GM12878 (cell line): Measurements from ENCODE around the gene EBP. TPM values are rescaled to one million over a fixed set of nuclear protein-coding genes. Genes with fewer than 3 reads are reported as not detected.

Experiments
- CREB1 ChIP-seq: IDR thresholded peaks from 2 replicates; pipeline ENCODE4 v1.6.1; 2012; ENCODE audit warnings: low read depth, mild to moderate bottlenecking, inconsistent platforms
- CREM ChIP-seq: IDR thresholded peaks from 2 replicates; pipeline ENCODE4 v1.6.1; 2014; ENCODE audit warnings: antibody characterized with exemption, low read depth
- GABPA ChIP-seq: IDR thresholded peaks from 2 replicates; pipeline ENCODE4 v1.6.1; 2014; ENCODE audit warnings: antibody characterized with exemption, low read depth, mild to moderate bottlenecking, inconsistent platforms
- JUND ChIP-seq: IDR thresholded peaks from 2 replicates; pipeline ENCODE4 v1.6.1; 2012; ENCODE audit warnings: low read depth, mild to moderate bottlenecking, low read length, improper control_type of control experiment, moderate library complexity
- NFYB ChIP-seq: IDR thresholded peaks from 2 replicates; pipeline ENCODE4 v1.6.1; 2011; ENCODE audit warnings: low read depth, mild to moderate bottlenecking, low read length, improper control_type of control experiment, moderate library complexity; ENCODE audit not compliant: insufficient read depth
- RBBP5 ChIP-seq: fragments of 200-600 bp; sonication (generic); conservative IDR thresholded peaks from 2 replicates; pipeline ENCODE4 v1.6.1; 2016
- SMC3 ChIP-seq: IDR thresholded peaks from 2 replicates; pipeline ENCODE4 v1.6.1; 2011; ENCODE audit warnings: low read length, improper control_type of control experiment, borderline replicate concordance
- TARDBP ChIP-seq: IDR thresholded peaks from 2 replicates; pipeline ENCODE4 v1.6.1; 2016; ENCODE audit warnings: borderline replicate concordance
- ZNF24 ChIP-seq: fragments of 450-650 bp; IDR thresholded peaks from 2 replicates; pipeline ENCODE4 v1.6.1; 2017; ENCODE audit warnings: antibody characterized with exemption, mild to moderate bottlenecking
- ZZZ3 ChIP-seq: IDR thresholded peaks from 2 replicates; pipeline ENCODE4 v1.6.1; 2011; ENCODE audit warnings: low read depth; ENCODE audit not compliant: control insufficient read depth, insufficient read length
- polyA plus RNA-seq, 11 experiments: library from polyadenylated mRNA; depleted of rRNA in 4 of 11; unstranded in 6 of 11; stranded (reverse) in 5 of 11; fragments of >200 nt; fragmentation: Nextera tagmentation in 4 of 11; fragmentation: Illumina TruSeq in 1 of 11; extraction: Ambion mirVana in 4 of 11; extraction: Trizol in 1 of 11; gene quantifications; 1 replicate in 1 of 11; 2 replicates in 10 of 11; pipeline versions ENCODE4 v1.2.1 to v1.2.3, GENCODE V29; 2011 to 2016; ENCODE audit warnings: inconsistent platforms in 2 of 11, missing spikeins in 2 of 11, low read depth in 1 of 11
- total RNA-seq, 4 experiments: library from RNA; depleted of rRNA in 3 of 4; stranded (reverse); fragments of >200 nt in 3 of 4; fragmentation: Illumina TruSeq in 1 of 4; extraction: Trizol in 1 of 4; gene quantifications; 2 replicates each; pipeline versions ENCODE4 v1.2.1 to v1.2.3, GENCODE V29; 2013 to 2021
- TF ChIP-seq, protein P1 (sequence below): fragments of 450-650 bp; IDR thresholded peaks from 2 replicates; pipeline ENCODE4 v1.6.1; 2016; ENCODE audit warnings: mild to moderate bottlenecking
- TF ChIP-seq, protein P2 (sequence below): IDR thresholded peaks from 2 replicates; pipeline ENCODE4 v1.6.1; 2011; ENCODE audit warnings: borderline replicate concordance, low read depth, mild to moderate bottlenecking, moderate library complexity, low read length; ENCODE audit not compliant: insufficient read depth, poor library complexity, severe bottlenecking
- TF ChIP-seq, protein P3 (sequence below): fragments of 450-650 bp; IDR thresholded peaks from 2 replicates; pipeline ENCODE4 v1.6.1; 2017; ENCODE audit warnings: mild to moderate bottlenecking, moderate library complexity
- TF ChIP-seq, protein P4 (sequence below): fragments of 450-650 bp; formaldehyde crosslinking; IDR thresholded peaks from 2 replicates; pipeline ENCODE4 v1.4.0; 2020; ENCODE audit warnings: mild to moderate bottlenecking, moderate library complexity
- TF ChIP-seq, protein P5 (sequence below): IDR thresholded peaks from 2 replicates; pipeline ENCODE4 v1.6.1; 2012; ENCODE audit warnings: low read depth, low read length, improper control_type of control experiment
- TF ChIP-seq, protein P6 (sequence below): IDR thresholded peaks from 2 replicates; pipeline ENCODE4 v1.6.1; 2011; ENCODE audit warnings: low read depth, low read length, improper control_type of control experiment, borderline replicate concordance

The EBP gene
- total and polyA plus RNA-seq, 10 of the 15 experiments (the other 5 are each of a cell fraction or from before 2014, with no cell fraction given), result 125 to 628 (median 180) TPM

DNA sequence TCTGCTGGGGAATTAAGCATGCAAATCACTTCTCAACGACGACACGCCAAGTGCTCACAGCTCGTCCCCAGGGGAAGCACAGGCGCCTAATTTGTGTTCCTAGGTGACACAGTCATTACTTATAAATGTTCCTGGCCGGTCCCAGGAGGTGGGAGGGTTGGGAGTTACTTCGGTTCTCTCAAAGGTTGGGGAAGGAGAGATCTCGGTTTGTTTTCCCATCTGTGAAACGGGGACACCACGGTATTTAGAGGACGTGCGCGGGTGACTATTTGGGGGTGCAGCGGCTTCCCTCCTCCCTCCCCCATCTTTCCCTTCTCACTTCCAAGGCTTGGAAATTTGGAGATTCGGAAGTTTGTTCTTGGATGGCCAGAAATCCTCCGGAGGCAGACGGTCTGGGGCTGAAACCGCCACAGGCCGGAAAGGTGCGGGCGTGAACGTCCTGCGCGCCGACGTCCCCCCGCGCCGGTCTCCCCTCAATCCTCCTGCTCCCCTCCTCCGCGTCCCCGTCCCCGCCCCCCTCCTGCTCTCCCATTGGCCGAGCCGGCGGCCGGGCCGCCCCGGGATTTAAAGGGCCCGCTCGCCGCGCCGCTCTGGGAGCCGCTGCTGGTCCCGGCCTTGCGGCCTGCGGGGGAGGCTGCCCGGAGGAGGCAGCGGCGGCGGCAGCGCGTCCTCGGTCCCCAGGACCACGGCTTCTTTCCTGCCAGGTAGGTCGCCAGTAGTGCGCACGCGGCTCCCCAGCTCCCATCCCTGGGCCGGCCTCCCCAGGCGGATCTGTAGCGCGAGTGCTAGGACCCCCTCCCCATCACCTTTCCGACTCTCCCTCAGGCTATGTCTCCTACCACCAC lies 13.0 kb upstream of the EBP start, which contains the start of gene PORCN (continued):
- TF ChIP-seq ZZZ3 (no peak), SMC3 (no peak), JUND (no peak), GABPA (0 out of 2 replicates have a peak, but pooled peaks have one; percentile 48), RBBP5 (no peak), CREB1 (peak; percentile 36; the same call in 1 of the 2 replicates), ZNF24 (no peak), NFYB (peak; percentile 28; the same call in 1 of the 2 replicates), TARDBP (no peak), CREM (no peak)
- TF ChIP-seq, protein P1, sequence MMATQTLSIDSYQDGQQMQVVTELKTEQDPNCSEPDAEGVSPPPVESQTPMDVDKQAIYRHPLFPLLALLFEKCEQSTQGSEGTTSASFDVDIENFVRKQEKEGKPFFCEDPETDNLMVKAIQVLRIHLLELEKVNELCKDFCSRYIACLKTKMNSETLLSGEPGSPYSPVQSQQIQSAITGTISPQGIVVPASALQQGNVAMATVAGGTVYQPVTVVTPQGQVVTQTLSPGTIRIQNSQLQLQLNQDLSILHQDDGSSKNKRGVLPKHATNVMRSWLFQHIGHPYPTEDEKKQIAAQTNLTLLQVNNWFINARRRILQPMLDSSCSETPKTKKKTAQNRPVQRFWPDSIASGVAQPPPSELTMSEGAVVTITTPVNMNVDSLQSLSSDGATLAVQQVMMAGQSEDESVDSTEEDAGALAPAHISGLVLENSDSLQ, result 0 out of 2 replicates have a peak, but pooled peaks have one; percentile 9
- TF ChIP-seq, protein P2, sequence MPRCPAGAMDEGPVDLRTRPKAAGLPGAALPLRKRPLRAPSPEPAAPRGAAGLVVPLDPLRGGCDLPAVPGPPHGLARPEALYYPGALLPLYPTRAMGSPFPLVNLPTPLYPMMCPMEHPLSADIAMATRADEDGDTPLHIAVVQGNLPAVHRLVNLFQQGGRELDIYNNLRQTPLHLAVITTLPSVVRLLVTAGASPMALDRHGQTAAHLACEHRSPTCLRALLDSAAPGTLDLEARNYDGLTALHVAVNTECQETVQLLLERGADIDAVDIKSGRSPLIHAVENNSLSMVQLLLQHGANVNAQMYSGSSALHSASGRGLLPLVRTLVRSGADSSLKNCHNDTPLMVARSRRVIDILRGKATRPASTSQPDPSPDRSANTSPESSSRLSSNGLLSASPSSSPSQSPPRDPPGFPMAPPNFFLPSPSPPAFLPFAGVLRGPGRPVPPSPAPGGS, result no peak
- TF ChIP-seq, protein P3, sequence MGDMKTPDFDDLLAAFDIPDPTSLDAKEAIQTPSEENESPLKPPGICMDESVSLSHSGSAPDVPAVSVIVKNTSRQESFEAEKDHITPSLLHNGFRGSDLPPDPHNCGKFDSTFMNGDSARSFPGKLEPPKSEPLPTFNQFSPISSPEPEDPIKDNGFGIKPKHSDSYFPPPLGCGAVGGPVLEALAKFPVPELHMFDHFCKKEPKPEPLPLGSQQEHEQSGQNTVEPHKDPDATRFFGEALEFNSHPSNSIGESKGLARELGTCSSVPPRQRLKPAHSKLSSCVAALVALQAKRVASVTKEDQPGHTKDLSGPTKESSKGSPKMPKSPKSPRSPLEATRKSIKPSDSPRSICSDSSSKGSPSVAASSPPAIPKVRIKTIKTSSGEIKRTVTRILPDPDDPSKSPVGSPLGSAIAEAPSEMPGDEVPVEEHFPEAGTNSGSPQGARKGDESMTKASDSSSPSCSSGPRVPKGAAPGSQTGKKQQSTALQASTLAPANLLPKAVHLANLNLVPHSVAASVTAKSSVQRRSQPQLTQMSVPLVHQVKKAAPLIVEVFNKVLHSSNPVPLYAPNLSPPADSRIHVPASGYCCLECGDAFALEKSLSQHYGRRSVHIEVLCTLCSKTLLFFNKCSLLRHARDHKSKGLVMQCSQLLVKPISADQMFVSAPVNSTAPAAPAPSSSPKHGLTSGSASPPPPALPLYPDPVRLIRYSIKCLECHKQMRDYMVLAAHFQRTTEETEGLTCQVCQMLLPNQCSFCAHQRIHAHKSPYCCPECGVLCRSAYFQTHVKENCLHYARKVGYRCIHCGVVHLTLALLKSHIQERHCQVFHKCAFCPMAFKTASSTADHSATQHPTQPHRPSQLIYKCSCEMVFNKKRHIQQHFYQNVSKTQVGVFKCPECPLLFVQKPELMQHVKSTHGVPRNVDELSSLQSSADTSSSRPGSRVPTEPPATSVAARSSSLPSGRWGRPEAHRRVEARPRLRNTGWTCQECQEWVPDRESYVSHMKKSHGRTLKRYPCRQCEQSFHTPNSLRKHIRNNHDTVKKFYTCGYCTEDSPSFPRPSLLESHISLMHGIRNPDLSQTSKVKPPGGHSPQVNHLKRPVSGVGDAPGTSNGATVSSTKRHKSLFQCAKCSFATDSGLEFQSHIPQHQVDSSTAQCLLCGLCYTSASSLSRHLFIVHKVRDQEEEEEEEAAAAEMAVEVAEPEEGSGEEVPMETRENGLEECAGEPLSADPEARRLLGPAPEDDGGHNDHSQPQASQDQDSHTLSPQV, result no peak
- TF ChIP-seq, protein P4, sequence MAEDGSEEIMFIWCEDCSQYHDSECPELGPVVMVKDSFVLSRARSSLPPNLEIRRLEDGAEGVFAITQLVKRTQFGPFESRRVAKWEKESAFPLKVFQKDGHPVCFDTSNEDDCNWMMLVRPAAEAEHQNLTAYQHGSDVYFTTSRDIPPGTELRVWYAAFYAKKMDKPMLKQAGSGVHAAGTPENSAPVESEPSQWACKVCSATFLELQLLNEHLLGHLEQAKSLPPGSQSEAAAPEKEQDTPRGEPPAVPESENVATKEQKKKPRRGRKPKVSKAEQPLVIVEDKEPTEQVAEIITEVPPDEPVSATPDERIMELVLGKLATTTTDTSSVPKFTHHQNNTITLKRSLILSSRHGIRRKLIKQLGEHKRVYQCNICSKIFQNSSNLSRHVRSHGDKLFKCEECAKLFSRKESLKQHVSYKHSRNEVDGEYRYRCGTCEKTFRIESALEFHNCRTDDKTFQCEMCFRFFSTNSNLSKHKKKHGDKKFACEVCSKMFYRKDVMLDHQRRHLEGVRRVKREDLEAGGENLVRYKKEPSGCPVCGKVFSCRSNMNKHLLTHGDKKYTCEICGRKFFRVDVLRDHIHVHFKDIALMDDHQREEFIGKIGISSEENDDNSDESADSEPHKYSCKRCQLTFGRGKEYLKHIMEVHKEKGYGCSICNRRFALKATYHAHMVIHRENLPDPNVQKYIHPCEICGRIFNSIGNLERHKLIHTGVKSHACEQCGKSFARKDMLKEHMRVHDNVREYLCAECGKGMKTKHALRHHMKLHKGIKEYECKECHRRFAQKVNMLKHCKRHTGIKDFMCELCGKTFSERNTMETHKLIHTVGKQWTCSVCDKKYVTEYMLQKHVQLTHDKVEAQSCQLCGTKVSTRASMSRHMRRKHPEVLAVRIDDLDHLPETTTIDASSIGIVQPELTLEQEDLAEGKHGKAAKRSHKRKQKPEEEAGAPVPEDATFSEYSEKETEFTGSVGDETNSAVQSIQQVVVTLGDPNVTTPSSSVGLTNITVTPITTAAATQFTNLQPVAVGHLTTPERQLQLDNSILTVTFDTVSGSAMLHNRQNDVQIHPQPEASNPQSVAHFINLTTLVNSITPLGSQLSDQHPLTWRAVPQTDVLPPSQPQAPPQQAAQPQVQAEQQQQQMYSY (CRISPR knock-in tag), result no peak
- TF ChIP-seq, protein P5, sequence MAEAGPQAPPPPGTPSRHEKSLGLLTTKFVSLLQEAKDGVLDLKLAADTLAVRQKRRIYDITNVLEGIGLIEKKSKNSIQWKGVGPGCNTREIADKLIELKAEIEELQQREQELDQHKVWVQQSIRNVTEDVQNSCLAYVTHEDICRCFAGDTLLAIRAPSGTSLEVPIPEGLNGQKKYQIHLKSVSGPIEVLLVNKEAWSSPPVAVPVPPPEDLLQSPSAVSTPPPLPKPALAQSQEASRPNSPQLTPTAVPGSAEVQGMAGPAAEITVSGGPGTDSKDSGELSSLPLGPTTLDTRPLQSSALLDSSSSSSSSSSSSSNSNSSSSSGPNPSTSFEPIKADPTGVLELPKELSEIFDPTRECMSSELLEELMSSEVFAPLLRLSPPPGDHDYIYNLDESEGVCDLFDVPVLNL, result no peak
- TF ChIP-seq, protein P6, sequence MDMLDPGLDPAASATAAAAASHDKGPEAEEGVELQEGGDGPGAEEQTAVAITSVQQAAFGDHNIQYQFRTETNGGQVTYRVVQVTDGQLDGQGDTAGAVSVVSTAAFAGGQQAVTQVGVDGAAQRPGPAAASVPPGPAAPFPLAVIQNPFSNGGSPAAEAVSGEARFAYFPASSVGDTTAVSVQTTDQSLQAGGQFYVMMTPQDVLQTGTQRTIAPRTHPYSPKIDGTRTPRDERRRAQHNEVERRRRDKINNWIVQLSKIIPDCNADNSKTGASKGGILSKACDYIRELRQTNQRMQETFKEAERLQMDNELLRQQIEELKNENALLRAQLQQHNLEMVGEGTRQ, result no peak
